Measurements from ENCODE around the gene CORIN.

CORIN gene

GRCh38 chr4:47848041-47848440 lies 10.2 kb upstream of the CORIN start (continued):
- TF ChIP-seq PRDM2 (tag by site-specific recombination; IDR thresholded peaks at IDR 0.05; ENCODE audit: borderline replicate concordance) (no peak), ZNF558 (tag by site-specific recombination; IDR thresholded peaks at IDR 0.05) (no peak), TSHZ1 (tag by site-specific recombination; IDR thresholded peaks at IDR 0.05; ENCODE audit: borderline replicate concordance) (no peak), ZNF701 (tag by site-specific recombination; IDR thresholded peaks at IDR 0.05) (no peak), ZBTB26 (tag by site-specific recombination; optimal IDR thresholded peaks at IDR 0.05) (no peak), ZNF23 (tag by site-specific recombination; IDR thresholded peaks at IDR 0.05; ENCODE audit: borderline replicate concordance) (no peak)

- Histone ChIP-seq H3K4me1 (ENCODE audit: control insufficient read depth, insufficient read depth, low read length) (no peaks in the 10 kb centered on the region), H3K36me3 (ENCODE audit: control insufficient read depth in 2 of 2, insufficient read depth in 1 of 2, low read length in 2 of 2) (peaks cover 0 to 28% of the 10 kb centered on the region in 2 experiments; a peak in 2 of 3 replicates), H3K27ac (ENCODE audit: extremely low read depth, low read depth, low read length) (no peak overlapping the region), H3K4me3 (ENCODE audit: low read depth, low read length) (no peak overlapping the region), H3K9me3 (ENCODE audit: control insufficient read depth, insufficient read depth, low read depth, low read length) (no peaks in the 10 kb centered on the region)
- ChIA-PET POLR2A (no interaction called here), CTCF (interaction anchor here (0.5 kb wide), 1 partner anchor 256 kb away, joined by 3 read pairs; no protein-coding TSS in a partner anchor)
- no peak for TF ChIP-seq ZIC2 (tag by site-specific recombination; IDR thresholded peaks at IDR 0.05)
These were observed 5.1 kb upstream of the CORIN start for GRCh38 chr4:47842985-47843384.

GRCh38 chr4:47840291-47840690 lies 2.4 kb upstream of the CORIN start:
- ChIA-PET CTCF (interaction anchor here (1.4 to 2.0 kb wide), 2 partner anchors 155 to 172 kb away, joined by 3 to 7 read pairs; no protein-coding TSS in a partner anchor), POLR2A (no interaction called here)
- Histone ChIP-seq H3K9me3 (ENCODE audit: control insufficient read depth, insufficient read depth, low read depth, low read length) (no peaks in the 10 kb centered on the region), H3K27ac (ENCODE audit: extremely low read depth, low read depth, low read length) (no peak overlapping the region), H3K4me3 (ENCODE audit: low read depth, low read length) (no peak overlapping the region), H3K36me3 (ENCODE audit: control insufficient read depth in 2 of 2, insufficient read depth in 1 of 2, low read length in 2 of 2) (peaks cover 0 to 21% of the 10 kb centered on the region in 2 experiments; a peak in 2 of 3 replicates), H3K4me1 (ENCODE audit: control insufficient read depth, insufficient read depth, low read length) (no peaks in the 10 kb centered on the region)
- TF ChIP-seq PATZ1 (tag by site-specific recombination; IDR thresholded peaks at IDR 0.05) (no peak), ZNF114 (tag by site-specific recombination; IDR thresholded peaks at IDR 0.05) (no peak), REST (tag by site-specific recombination; IDR thresholded peaks at IDR 0.05) (no peak), ZNF571 (tag by site-specific recombination; IDR thresholded peaks at IDR 0.05) (no peak), ZNF16 (tag by site-specific recombination; IDR thresholded peaks at IDR 0.05; ENCODE audit: low read depth) (no peak), ZNF362 (tag by site-specific recombination; IDR thresholded peaks at IDR 0.05) (no peak)
